Pons (tissue), 1 donor: ENCODE measurements around the gene PMM2.
"Not testable (repeated sequence)": the region's sequence is repeated elsewhere in the genome, so short reads cannot be mapped to it uniquely, and the experiment has no call there.

Source experiments
- DNase-seq: peaks from one replicate; pipeline ENCODE4 v3.0.0-alpha.2; 2016; ENCODE audit warnings: low spot score

PMM2 gene

GRCh38 chr16:8818504-8819270 lies 21.0 kb downstream of the PMM2 start:
- DNase-seq: no peak

GRCh38 chr16:8819411-8820034 lies 21.9 kb downstream of the PMM2 start:
- DNase-seq: no peak

DNA sequence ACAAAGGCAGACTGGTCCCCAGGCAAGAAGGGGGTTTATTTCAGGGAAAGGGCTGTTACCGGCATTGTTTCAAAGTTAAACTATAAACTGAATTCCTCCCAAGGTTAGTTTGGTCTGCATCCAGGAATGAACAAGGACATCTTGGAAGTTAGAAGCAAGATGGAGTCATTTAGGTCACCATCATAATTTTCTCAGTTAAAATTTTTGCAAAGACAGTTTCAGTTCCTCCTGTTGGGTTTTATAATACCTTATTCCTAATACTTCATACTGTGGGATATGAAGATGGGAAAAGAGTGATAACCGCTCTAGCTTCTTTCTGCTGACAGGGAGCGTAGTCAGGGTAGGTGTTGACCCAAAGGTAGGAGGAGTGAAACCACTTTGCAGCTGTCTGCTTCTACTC lies 24.8 kb downstream of the PMM2 start:
- DNase-seq: no peak

DNA sequence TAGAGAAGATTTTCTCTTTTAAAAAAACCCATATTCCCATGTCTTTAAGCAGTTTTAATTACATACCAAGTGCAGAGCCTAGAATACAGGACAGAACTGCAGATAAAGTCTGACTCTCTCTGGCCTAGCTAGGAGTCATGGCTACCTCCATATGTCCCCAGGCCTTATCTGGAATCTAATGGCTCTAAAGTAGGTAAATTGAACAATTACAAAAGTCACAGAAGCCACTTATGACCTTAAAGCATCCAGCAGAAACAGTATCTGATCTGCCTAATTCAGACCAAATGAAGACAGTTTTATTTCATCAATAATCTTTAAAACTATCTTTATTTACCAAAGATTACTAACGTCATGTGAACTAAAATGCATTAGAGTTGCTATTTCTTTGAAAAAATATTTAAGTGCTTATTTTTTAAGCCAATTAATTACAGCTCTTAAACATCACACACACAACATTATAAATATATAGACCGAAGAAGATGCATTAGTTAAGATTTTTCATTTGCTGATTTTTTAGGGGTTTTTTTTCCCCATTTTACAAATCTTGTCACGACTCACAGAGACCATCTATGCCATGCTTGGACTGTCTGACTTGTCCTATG lies 28.7 kb downstream of the PMM2 start:
- no peak for DNase-seq

DNA sequence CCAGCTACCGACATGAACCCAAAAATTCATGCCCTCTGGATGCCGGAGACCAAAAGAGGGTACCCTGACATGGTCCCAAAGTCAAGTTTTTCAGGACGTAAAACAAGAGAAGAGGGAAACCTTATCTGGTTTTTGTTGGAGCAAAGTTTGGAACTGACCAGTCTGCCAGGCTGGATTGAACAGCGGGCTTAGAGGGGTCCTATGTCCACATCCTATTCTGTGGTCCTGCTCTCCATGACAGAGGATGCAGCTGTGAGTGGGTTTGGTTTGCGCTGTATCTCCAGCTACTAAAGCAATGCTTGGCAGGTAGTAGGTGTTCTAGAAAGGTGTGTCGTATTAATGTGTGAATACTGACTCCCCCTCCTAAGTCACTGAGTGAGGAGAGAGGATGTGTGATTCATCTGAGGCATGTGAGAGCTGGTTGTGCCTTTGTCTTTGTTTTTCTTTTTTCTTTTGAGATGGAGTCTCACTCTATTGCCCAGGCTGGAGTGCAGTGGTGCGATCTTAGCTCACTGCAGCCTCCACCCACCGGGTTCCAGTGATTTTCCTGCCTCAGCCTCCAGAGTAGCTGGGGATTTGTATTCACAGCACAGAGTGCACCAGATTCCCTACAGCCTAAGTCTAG lies 31.0 kb downstream of the PMM2 start:
- DNase-seq: no peak

GRCh38 chr16:8831450-8831849 lies 33.8 kb downstream of the PMM2 start:
- no peak for DNase-seq

GRCh38 chr16:8831871-8832716 lies 34.5 kb downstream of the PMM2 start:
- no peak for DNase-seq

- DNase-seq: no peak
Observed at GRCh38 chr16:8832717-8833105, 35.1 kb downstream of the PMM2 start.

DNA sequence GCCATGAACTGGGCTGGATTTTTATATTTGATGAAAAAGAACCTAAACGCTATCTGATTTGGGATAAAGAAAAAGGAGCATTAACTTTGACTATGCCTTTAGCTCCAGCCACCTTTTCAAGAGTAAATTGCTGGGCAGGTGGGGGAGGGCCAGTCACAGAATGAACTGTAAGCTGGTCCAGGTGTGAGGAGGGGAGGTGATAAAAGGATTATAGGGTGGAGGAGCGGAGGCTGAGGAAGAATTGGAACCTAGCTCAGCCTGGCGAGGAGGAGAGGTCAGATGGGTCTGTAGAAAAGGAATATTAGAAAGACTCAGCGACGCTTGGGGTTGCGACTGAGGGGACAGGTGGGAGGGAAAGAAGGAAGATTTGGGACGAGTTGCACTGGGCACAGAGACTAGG lies 39.2 kb downstream of the PMM2 start:
- DNase-seq: not testable (repeated sequence)

DNA sequence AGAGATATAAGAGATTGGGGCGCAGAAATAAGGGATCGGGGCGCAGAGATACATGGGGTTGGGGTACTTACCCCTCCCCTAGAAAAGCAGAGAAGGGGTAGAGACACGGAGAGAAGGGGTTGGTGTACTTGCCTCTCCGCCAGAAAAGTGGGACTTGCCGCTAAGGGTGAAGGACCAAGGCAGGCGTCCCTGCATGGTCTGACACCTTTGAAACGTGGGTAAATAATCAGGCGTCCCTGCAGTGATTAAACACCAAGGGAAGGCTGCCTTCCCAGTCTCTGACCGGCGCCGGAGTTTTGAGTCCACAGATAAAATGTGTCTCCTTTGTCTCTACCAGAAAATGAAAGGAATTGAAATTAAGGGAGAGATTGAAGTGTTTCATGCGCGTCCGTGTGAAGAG lies 40.0 kb downstream of the PMM2 start:
- not testable (repeated sequence) for DNase-seq

GRCh38 chr16:8842016-8842415 lies 44.4 kb downstream of the PMM2 start:
- DNase-seq: not testable (repeated sequence)

- not testable (repeated sequence) for DNase-seq
Observed at GRCh38 chr16:8843296-8843695, 45.7 kb downstream of the PMM2 start.

GRCh38 chr16:8845699-8846298 lies 48.2 kb downstream of the PMM2 start:
- no peak for DNase-seq

- DNase-seq: no peak
Observed at GRCh38 chr16:8846401-8846932, 48.8 kb downstream of the PMM2 start.

- DNase-seq: no peak
Observed at GRCh38 chr16:8847145-8847544, 49.5 kb downstream of the PMM2 start.

- no peak for DNase-seq
Observed at GRCh38 chr16:8847623-8848022, 50.0 kb downstream of the PMM2 start.

DNA sequence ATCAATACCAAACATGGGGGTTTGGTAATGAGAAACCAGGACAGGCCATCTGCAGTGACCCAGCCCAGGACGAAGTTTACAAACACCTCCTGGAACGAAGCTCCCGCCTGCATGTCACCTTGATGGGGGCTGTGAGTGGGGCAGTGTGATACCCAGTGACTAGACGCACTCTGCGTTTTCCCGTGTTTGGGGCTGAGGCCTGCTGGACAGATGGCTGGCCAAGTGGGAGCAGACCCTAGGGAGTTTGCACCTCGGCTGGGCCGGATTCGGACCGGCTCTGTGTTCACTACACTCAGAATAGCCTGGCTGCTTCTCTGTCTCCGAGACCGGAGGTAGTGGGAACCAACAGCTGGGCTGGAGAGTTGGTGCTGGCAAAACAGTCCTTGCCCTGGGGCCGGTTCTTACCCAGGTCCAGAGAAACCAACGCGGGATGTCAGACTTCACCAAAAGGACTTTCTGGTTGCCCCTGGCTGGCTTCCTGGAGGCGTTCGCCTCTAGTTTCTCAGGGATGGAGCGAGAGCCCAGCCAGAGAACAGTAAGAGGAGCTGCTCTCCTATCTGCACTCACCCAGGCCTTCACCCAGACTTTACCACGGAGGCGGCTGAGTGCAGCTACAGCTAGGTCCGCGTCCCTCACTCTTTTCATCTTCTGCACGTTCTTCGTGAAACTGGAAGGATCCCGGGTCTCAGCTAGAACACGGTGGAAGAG lies 50.7 kb downstream of the PMM2 start:
- DNase-seq: no peak

- DNase-seq: no peak
Observed at GRCh38 chr16:8848939-8849391, 51.3 kb downstream of the PMM2 start.

DNA sequence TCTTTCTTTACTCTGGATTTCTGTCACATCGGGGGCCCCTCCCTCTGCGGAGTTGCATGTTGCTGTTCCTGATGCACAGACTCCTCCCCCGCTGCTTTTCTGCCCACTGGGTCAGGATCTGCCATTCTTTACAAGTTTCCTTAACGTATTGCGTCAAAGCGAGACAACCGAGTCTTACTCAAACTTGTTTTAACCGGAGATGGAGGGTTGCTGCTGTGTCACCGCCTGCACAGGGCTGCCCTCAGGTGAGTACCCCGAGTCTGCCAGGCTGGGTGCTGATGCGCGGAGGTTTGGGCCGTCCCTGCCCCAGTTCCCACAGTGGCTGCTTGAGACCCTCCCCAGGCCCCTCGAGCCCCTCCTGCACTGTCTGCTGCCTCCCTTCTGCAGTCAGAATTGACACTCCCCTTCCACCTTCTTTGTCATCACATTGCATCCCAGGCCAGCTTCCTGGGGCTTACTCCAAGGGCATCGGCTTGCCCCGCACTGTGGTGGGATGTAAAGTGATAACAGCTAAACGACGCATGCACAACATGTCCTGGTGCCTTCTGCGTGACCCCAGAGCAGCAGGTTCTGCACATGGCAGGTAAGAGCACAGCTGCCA lies 51.9 kb downstream of the PMM2 start:
- no peak for DNase-seq

- no peak for DNase-seq
Observed at GRCh38 chr16:8850279-8850885, 52.7 kb downstream of the PMM2 start.
